ENCODE results near the gene EVA1C. TPM values are rescaled to one million over a fixed set of nuclear protein-coding genes. Genes with fewer than 3 reads are reported as not detected.

Gene EVA1C
- total RNA-seq, 1 experiment from 2014 or later = 29.3 TPM

DNA sequence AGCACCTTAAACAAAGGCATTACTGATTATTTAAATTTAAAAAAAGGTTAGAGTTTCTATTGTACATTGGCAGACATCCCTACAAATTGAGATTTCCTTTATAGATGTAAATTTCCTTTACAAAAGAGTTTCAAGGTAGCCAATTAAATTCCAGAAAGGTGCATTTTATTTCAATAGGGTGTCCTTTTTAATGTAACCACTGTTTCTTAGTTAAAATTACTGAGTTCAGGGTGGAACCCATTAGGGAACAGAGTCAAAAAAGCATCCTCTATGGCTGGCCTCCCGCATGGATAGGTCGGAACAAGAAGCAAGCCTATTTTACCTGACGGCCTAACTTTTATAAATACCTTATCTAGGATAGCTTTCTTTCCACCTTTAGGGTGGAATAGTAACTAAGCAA lies 148.4 kb downstream of the EVA1C start:
- ChIA-PET CTCF (interaction anchor here (1.9 kb wide), 1 partner anchor 8 kb away, joined by 6 read pairs; no protein-coding TSS in a partner anchor), POLR2A (no interaction called here), RAD21 (ENCODE audit: low non-redundant PET in 1 of 2, low total read pairs in 2 of 2, uncharacterized antibody in 2 of 2, unreplicated experiment in 2 of 2) (no interaction called here)
- no TSS peak for BruUV-seq (replicated peaks)
- ATAC-seq (no peak), DNase-seq (ENCODE audit: low read depth, low spot score) (no peak)
- TF ChIP-seq, protein P1, sequence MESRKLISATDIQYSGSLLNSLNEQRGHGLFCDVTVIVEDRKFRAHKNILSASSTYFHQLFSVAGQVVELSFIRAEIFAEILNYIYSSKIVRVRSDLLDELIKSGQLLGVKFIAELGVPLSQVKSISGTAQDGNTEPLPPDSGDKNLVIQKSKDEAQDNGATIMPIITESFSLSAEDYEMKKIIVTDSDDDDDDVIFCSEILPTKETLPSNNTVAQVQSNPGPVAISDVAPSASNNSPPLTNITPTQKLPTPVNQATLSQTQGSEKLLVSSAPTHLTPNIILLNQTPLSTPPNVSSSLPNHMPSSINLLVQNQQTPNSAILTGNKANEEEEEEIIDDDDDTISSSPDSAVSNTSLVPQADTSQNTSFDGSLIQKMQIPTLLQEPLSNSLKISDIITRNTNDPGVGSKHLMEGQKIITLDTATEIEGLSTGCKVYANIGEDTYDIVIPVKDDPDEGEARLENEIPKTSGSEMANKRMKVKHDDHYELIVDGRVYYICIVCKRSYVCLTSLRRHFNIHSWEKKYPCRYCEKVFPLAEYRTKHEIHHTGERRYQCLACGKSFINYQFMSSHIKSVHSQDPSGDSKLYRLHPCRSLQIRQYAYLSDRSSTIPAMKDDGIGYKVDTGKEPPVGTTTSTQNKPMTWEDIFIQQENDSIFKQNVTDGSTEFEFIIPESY (IDR thresholded peaks at IDR 0.05; ENCODE audit: extremely low read depth, insufficient replicate concordance, low read length) = no peak
- TF ChIP-seq POLR2A (IDR thresholded peaks at IDR 0.05; ENCODE audit: borderline replicate concordance, extremely low read depth, insufficient read depth, insufficient read length) (no peak), ZNF274 (IDR thresholded peaks at IDR 0.05; ENCODE audit: low read depth, low read length) (no peak), SRF (IDR thresholded peaks at IDR 0.05; ENCODE audit: low read depth) (no peak), JUND (IDR thresholded peaks at IDR 0.05) (no peak), CBX3 (IDR thresholded peaks at IDR 0.05; ENCODE audit: low read depth) (no peak), YY1 (IDR thresholded peaks at IDR 0.05; ENCODE audit: extremely low read depth, insufficient replicate concordance, low read depth, low read length) (no peak), FOSL1 (IDR thresholded peaks at IDR 0.05; ENCODE audit: low read depth) (no peak), POLR2AphosphoS5 (IDR thresholded peaks at IDR 0.05; ENCODE audit: low read depth, low read length) (no peak), TCF7L2 (IDR thresholded peaks at IDR 0.05; ENCODE audit: borderline replicate concordance, extremely low read depth, insufficient read depth, insufficient read length) (no peak), ELF1 (IDR thresholded peaks at IDR 0.05; ENCODE audit: borderline replicate concordance, low read depth) (no peak), ZFX (IDR thresholded peaks at IDR 0.05) (no peak)
- TF ChIP-seq, protein P2, sequence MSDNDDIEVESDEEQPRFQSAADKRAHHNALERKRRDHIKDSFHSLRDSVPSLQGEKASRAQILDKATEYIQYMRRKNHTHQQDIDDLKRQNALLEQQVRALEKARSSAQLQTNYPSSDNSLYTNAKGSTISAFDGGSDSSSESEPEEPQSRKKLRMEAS (IDR thresholded peaks at IDR 0.05) = no peak
- TF ChIP-seq, protein P3, sequence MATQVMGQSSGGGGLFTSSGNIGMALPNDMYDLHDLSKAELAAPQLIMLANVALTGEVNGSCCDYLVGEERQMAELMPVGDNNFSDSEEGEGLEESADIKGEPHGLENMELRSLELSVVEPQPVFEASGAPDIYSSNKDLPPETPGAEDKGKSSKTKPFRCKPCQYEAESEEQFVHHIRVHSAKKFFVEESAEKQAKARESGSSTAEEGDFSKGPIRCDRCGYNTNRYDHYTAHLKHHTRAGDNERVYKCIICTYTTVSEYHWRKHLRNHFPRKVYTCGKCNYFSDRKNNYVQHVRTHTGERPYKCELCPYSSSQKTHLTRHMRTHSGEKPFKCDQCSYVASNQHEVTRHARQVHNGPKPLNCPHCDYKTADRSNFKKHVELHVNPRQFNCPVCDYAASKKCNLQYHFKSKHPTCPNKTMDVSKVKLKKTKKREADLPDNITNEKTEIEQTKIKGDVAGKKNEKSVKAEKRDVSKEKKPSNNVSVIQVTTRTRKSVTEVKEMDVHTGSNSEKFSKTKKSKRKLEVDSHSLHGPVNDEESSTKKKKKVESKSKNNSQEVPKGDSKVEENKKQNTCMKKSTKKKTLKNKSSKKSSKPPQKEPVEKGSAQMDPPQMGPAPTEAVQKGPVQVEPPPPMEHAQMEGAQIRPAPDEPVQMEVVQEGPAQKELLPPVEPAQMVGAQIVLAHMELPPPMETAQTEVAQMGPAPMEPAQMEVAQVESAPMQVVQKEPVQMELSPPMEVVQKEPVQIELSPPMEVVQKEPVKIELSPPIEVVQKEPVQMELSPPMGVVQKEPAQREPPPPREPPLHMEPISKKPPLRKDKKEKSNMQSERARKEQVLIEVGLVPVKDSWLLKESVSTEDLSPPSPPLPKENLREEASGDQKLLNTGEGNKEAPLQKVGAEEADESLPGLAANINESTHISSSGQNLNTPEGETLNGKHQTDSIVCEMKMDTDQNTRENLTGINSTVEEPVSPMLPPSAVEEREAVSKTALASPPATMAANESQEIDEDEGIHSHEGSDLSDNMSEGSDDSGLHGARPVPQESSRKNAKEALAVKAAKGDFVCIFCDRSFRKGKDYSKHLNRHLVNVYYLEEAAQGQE (IDR thresholded peaks at IDR 0.05; ENCODE audit: low read depth) = no peak
- TF ChIP-seq, protein P4, sequence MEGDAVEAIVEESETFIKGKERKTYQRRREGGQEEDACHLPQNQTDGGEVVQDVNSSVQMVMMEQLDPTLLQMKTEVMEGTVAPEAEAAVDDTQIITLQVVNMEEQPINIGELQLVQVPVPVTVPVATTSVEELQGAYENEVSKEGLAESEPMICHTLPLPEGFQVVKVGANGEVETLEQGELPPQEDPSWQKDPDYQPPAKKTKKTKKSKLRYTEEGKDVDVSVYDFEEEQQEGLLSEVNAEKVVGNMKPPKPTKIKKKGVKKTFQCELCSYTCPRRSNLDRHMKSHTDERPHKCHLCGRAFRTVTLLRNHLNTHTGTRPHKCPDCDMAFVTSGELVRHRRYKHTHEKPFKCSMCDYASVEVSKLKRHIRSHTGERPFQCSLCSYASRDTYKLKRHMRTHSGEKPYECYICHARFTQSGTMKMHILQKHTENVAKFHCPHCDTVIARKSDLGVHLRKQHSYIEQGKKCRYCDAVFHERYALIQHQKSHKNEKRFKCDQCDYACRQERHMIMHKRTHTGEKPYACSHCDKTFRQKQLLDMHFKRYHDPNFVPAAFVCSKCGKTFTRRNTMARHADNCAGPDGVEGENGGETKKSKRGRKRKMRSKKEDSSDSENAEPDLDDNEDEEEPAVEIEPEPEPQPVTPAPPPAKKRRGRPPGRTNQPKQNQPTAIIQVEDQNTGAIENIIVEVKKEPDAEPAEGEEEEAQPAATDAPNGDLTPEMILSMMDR (IDR thresholded peaks at IDR 0.05 in 2 of 3, conservative IDR thresholded peaks at IDR 0.05 in 1 of 3; ENCODE audit: borderline replicate concordance in 1 of 3, insufficient read depth in 1 of 3, low read depth in 2 of 3, low read length in 2 of 3) = no peak
- H3K9ac ChIP-seq (ENCODE audit: low read length) = no peak overlapping the region
- intact Hi-C loops (cut with micrococcal nuclease) = no loop called here
- no peak overlapping the region for H3K4me2 ChIP-seq (ENCODE audit: low read length)
- no peaks in the 10 kb centered on the region; a peak in 1 of 4 replicates for H3K9me3 ChIP-seq (ENCODE audit: control insufficient read depth in 1 of 2, insufficient read depth in 1 of 2, low read depth in 1 of 2, low read length in 2 of 2)
- no peak overlapping the region for H3K4me3 ChIP-seq (replicated peaks in 1 of 2; ENCODE audit: low read depth in 1 of 2, low read length in 2 of 2)
- H3K27ac ChIP-seq (ENCODE audit: low read depth, low read length) = no peak overlapping the region
- H3K36me3 ChIP-seq (ENCODE audit: control insufficient read depth in 1 of 2, insufficient read depth in 2 of 2, low read length in 2 of 2) = no peaks in the 10 kb centered on the region
- H3K27me3 ChIP-seq (ENCODE audit: insufficient read depth, low read length) = no peaks in the 10 kb centered on the region
- no peaks in the 10 kb centered on the region for H4K20me1 ChIP-seq (ENCODE audit: insufficient read depth)
- H3K4me1 ChIP-seq (ENCODE audit: control insufficient read depth in 1 of 2, insufficient read depth in 2 of 2, low read length in 2 of 2) = no peaks in the 10 kb centered on the region
- no peak overlapping the region for H2AFZ ChIP-seq (ENCODE audit: low read depth, low read length, poor library complexity, severe bottlenecking)
- no peaks in the 10 kb centered on the region for H3K79me2 ChIP-seq (ENCODE audit: insufficient read depth, low read length)
- no peaks in the 10 kb centered on the region for H3K9me2 ChIP-seq (ENCODE audit: insufficient read depth)

All from HCT116 (cell line).